ENCODE measurements around the gene SERPINA10. TPM values are rescaled to one million over a fixed set of nuclear protein-coding genes. Genes with fewer than 3 reads are reported as not detected.

The SERPINA10 gene
- total RNA-seq, 1 donor from 2014 or later, result not detected

- Mint-ChIP-seq H3K36me3 (ENCODE audit: low read depth, unreplicated experiment) (no peaks in the 10 kb centered on the region), H3K4me1 (ENCODE audit: unreplicated experiment) (no peaks in the 10 kb centered on the region), H3K9me3 (ENCODE audit: unreplicated experiment) (no peaks in the 10 kb centered on the region), H3K27me3 (ENCODE audit: unreplicated experiment) (no peaks in the 10 kb centered on the region), H3K27ac (ENCODE audit: unreplicated experiment) (no peak overlapping the region), H3K4me3 (ENCODE audit: unreplicated experiment) (no peak overlapping the region)
- TF ChIP-seq CTCF (IDR thresholded peaks at IDR 0.05; ENCODE audit: unreplicated experiment), result no peak
- DNase-seq (ENCODE audit: low spot score), result no peak
Observed at GRCh38 chr14:94316692-94317091, 23.6 kb upstream of the SERPINA10 start.

- H3K9me3 Mint-ChIP-seq (ENCODE audit: unreplicated experiment), result no peaks in the 10 kb centered on the region
- no peaks in the 10 kb centered on the region for H3K4me1 Mint-ChIP-seq (ENCODE audit: unreplicated experiment)
- no peak for DNase-seq (ENCODE audit: low spot score)
- H3K27ac Mint-ChIP-seq (ENCODE audit: unreplicated experiment), result no peak overlapping the region
- TF ChIP-seq CTCF (IDR thresholded peaks at IDR 0.05; ENCODE audit: unreplicated experiment), result no peak
- H3K27me3 Mint-ChIP-seq (ENCODE audit: unreplicated experiment), result no peaks in the 10 kb centered on the region
- no peak overlapping the region for H3K4me3 Mint-ChIP-seq (ENCODE audit: unreplicated experiment)
- no peaks in the 10 kb centered on the region for H3K36me3 Mint-ChIP-seq (ENCODE audit: low read depth, unreplicated experiment)
Observed at GRCh38 chr14:94314890-94315289, 21.8 kb upstream of the SERPINA10 start.

GRCh38 chr14:94313991-94314655 lies 21.1 kb upstream of the SERPINA10 start:
- H3K36me3 Mint-ChIP-seq (ENCODE audit: low read depth, unreplicated experiment), result no peaks in the 10 kb centered on the region
- H3K9me3 Mint-ChIP-seq (ENCODE audit: unreplicated experiment), result no peaks in the 10 kb centered on the region
- H3K4me3 Mint-ChIP-seq (ENCODE audit: unreplicated experiment), result no peak overlapping the region
- H3K27ac Mint-ChIP-seq (ENCODE audit: unreplicated experiment), result no peak overlapping the region
- no peaks in the 10 kb centered on the region for H3K27me3 Mint-ChIP-seq (ENCODE audit: unreplicated experiment)
- no peak for DNase-seq (ENCODE audit: low spot score)
- no peak for TF ChIP-seq CTCF (IDR thresholded peaks at IDR 0.05; ENCODE audit: unreplicated experiment)
- no peaks in the 10 kb centered on the region for H3K4me1 Mint-ChIP-seq (ENCODE audit: unreplicated experiment)

GRCh38 chr14:94312481-94313246 lies 19.6 kb upstream of the SERPINA10 start:
- H3K4me3 Mint-ChIP-seq (ENCODE audit: unreplicated experiment), result no peak overlapping the region
- peaks cover 4% of the 10 kb centered on the region for H3K36me3 Mint-ChIP-seq (ENCODE audit: low read depth, unreplicated experiment)
- H3K27me3 Mint-ChIP-seq (ENCODE audit: unreplicated experiment), result peaks cover 2% of the 10 kb centered on the region
- no peak for DNase-seq (ENCODE audit: low spot score)
- no peak overlapping the region for H3K27ac Mint-ChIP-seq (ENCODE audit: unreplicated experiment)
- no peak for TF ChIP-seq CTCF (IDR thresholded peaks at IDR 0.05; ENCODE audit: unreplicated experiment)
- no peaks in the 10 kb centered on the region for H3K4me1 Mint-ChIP-seq (ENCODE audit: unreplicated experiment)
- no peaks in the 10 kb centered on the region for H3K9me3 Mint-ChIP-seq (ENCODE audit: unreplicated experiment)

GRCh38 chr14:94310248-94310647 lies 17.2 kb upstream of the SERPINA10 start:
- DNase-seq (ENCODE audit: low spot score), result no peak
- Mint-ChIP-seq H3K9me3 (ENCODE audit: unreplicated experiment) (no peaks in the 10 kb centered on the region), H3K27ac (ENCODE audit: unreplicated experiment) (no peak overlapping the region), H3K4me1 (ENCODE audit: unreplicated experiment) (no peaks in the 10 kb centered on the region), H3K36me3 (ENCODE audit: low read depth, unreplicated experiment) (peaks cover 4% of the 10 kb centered on the region), H3K27me3 (ENCODE audit: unreplicated experiment) (peaks cover 5% of the 10 kb centered on the region), H3K4me3 (ENCODE audit: unreplicated experiment) (no peak overlapping the region)
- no peak for TF ChIP-seq CTCF (IDR thresholded peaks at IDR 0.05; ENCODE audit: unreplicated experiment)
